Measurements from ENCODE around the gene MTCL1.

Gene MTCL1

DNA sequence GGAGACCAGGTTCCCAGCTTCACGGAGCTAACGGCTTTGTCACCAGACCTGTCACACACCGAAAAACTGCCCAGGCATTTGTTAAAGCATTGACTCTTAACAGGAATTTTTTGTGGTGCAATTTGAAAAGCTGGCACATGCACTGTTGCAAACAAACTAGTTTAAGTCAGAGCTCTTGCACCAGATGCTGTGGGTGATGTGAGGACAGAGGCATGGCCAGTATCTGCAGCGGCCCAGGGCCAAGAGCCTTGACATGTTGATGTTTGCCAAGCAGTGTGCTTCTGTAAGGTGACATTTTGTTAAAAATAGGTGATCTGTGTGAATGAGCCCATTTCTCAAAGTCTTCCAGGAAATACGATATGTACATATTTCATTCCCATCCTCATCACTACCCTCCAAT lies 142.5 kb downstream of the MTCL1 start:
- Mint-ChIP-seq H3K4me1 (ENCODE audit: low read depth) (no peaks in the 10 kb centered on the region), H3K9me3 (no peaks in the 10 kb centered on the region), H3K27me3 (ENCODE audit: low read depth) (peaks cover 4% of the 10 kb centered on the region), H3K27ac (no peak overlapping the region), H3K4me3 (no peak overlapping the region), H3K36me3 (ENCODE audit: low read depth) (no peaks in the 10 kb centered on the region)

- Mint-ChIP-seq H3K27me3 (ENCODE audit: low read depth) (peaks cover 4% of the 10 kb centered on the region), H3K27ac (no peak overlapping the region), H3K9me3 (no peaks in the 10 kb centered on the region)
Observed at GRCh38 chr18:8848541-8848940, 143.2 kb downstream of the MTCL1 start.

DNA sequence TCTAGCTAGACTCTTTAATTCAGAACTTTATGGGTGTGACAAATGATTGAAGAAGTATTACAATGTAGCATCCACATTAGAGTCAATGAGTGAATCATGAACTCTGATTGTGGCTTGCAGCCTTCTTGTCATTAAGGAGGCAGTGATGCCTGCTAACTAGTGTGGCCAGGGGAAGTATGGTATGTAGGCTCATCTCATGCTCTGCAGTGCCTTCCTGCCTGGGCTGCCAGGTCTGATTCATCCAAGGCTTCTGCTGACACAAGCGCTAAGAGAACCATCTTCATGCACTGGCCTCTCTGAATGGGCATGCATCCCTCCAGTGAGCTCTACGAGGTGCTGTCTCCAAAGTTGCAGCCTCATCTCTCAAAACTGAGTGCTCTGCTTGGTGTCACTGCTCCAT lies 144.3 kb downstream of the MTCL1 start:
- H3K9me3 Mint-ChIP-seq = no peaks in the 10 kb centered on the region
- no peaks in the 10 kb centered on the region for H3K36me3 Mint-ChIP-seq (ENCODE audit: low read depth)
- H3K4me1 Mint-ChIP-seq (ENCODE audit: low read depth) = no peaks in the 10 kb centered on the region
- no peak overlapping the region for H3K4me3 Mint-ChIP-seq
- no peak overlapping the region for H3K27ac Mint-ChIP-seq
- H3K27me3 Mint-ChIP-seq (ENCODE audit: low read depth) = peaks cover 9% of the 10 kb centered on the region

More at GRCh38 chr18:8848541-8848940, 143.2 kb downstream of the MTCL1 start:
- no peaks in the 10 kb centered on the region for H3K36me3 Mint-ChIP-seq (ENCODE audit: low read depth)
- no peaks in the 10 kb centered on the region for H3K4me1 Mint-ChIP-seq (ENCODE audit: low read depth)
- H3K4me3 Mint-ChIP-seq = no peak overlapping the region

DNA sequence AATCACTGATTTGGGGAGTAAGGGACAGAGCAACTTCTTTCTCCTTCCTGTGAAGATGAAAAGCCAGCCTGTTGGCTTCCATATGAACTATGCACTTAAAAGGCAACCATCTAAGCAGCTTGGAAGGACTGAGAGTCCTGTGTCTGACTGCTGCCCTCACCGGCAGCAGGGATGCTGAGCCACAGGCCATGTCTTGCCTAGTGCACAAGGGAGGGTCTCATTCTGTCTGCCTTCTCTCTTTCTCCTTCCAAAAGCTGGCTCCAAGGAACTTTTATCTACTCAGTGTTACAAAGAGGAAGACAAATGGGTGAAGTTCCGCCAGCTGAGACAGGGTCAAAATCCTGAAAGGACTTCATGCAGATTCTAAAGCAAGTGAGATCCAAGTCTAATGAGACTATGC lies 146.3 kb downstream of the MTCL1 start:
- Mint-ChIP-seq H3K4me1 (ENCODE audit: low read depth) (no peaks in the 10 kb centered on the region), H3K9me3 (no peaks in the 10 kb centered on the region), H3K27ac (no peak overlapping the region), H3K27me3 (ENCODE audit: low read depth) (peaks cover 9% of the 10 kb centered on the region), H3K4me3 (no peak overlapping the region), H3K36me3 (ENCODE audit: low read depth) (no peaks in the 10 kb centered on the region)

GRCh38 chr18:8854550-8854949 lies 149.2 kb downstream of the MTCL1 start:
- H3K27me3 Mint-ChIP-seq (ENCODE audit: low read depth) = peaks cover 6% of the 10 kb centered on the region
- no peaks in the 10 kb centered on the region for H3K4me1 Mint-ChIP-seq (ENCODE audit: low read depth)
- no peak overlapping the region for H3K27ac Mint-ChIP-seq
- no peaks in the 10 kb centered on the region for H3K36me3 Mint-ChIP-seq (ENCODE audit: low read depth)
- no peak overlapping the region for H3K4me3 Mint-ChIP-seq
- no peaks in the 10 kb centered on the region for H3K9me3 Mint-ChIP-seq

- H3K4me3 Mint-ChIP-seq = no peak overlapping the region
- H3K9me3 Mint-ChIP-seq = no peaks in the 10 kb centered on the region
- peaks cover 6% of the 10 kb centered on the region for H3K27me3 Mint-ChIP-seq (ENCODE audit: low read depth)
- no peaks in the 10 kb centered on the region for H3K36me3 Mint-ChIP-seq (ENCODE audit: low read depth)
- no peaks in the 10 kb centered on the region for H3K4me1 Mint-ChIP-seq (ENCODE audit: low read depth)
- H3K27ac Mint-ChIP-seq = no peak overlapping the region
Observed at GRCh38 chr18:8854962-8855361, 149.6 kb downstream of the MTCL1 start.

DNA sequence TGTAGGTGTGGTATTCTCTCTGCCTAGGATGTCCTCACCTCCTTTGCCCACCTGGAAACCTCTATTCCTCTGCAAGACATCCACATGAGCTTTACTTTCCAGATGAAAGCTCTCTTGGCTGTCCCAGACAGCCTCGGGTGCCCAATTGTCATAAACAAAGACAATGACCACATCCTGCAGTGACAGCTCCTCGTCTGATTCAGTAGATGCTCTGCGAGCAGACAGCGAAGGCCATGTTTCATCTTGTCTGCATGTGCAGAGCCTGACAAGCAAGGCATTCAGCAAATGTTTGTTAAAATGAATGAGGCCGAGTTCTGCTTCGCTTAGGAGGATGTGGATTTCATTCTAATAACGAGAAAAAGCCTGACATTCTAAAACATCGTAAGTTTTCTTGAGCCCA lies 150.9 kb downstream of the MTCL1 start:
- Mint-ChIP-seq H3K9me3 (no peaks in the 10 kb centered on the region), H3K4me1 (ENCODE audit: low read depth) (no peaks in the 10 kb centered on the region)

DNA sequence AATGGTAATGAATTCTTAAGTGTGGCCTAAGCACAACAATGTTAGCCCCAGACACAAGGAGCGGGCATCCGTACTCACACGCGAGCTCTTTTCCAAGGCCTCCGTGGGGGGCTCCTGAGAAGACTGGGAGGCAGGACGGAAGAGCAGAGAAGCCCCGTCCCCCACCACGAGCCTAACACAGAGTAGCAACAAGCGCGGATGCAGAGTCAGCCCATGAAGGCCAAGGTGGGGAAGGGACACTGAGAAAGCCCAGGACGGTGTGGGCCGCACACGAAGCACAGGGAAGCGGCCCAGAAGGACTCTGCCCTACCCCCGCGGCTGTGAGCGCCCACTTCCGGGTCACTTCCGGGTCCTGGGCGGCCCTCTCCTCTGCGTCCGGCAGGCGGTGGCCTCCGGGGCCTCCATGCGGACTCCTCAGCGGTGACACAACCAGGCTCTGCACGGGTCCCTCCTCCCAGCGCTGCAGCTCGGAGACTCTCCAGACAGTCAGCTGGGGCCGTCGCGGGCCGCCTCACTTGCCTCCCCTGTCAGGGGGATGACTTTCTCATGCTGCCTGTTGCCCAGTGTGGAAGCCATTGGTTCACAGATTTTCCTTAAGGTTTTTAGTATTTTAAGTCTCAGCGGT lies 151.5 kb downstream of the MTCL1 start:
- no peaks in the 10 kb centered on the region for H3K9me3 Mint-ChIP-seq
- H3K36me3 Mint-ChIP-seq (ENCODE audit: low read depth) = no peaks in the 10 kb centered on the region
- no peaks in the 10 kb centered on the region for H3K4me1 Mint-ChIP-seq (ENCODE audit: low read depth)
- no peak overlapping the region for H3K27ac Mint-ChIP-seq
- peaks cover 6% of the 10 kb centered on the region for H3K27me3 Mint-ChIP-seq (ENCODE audit: low read depth)
- H3K4me3 Mint-ChIP-seq = no peak overlapping the region

More for the DNA sequence above, 150.9 kb downstream of the MTCL1 start:
- no peaks in the 10 kb centered on the region for H3K36me3 Mint-ChIP-seq (ENCODE audit: low read depth)
- no peak overlapping the region for H3K27ac Mint-ChIP-seq
- H3K27me3 Mint-ChIP-seq (ENCODE audit: low read depth) = peaks cover 6% of the 10 kb centered on the region
- no peak overlapping the region for H3K4me3 Mint-ChIP-seq

GRCh38 chr18:8857806-8858205 lies 152.4 kb downstream of the MTCL1 start:
- Mint-ChIP-seq H3K4me3 (no peak overlapping the region), H3K27me3 (ENCODE audit: low read depth) (peaks cover 6% of the 10 kb centered on the region), H3K9me3 (no peaks in the 10 kb centered on the region), H3K4me1 (ENCODE audit: low read depth) (no peaks in the 10 kb centered on the region), H3K36me3 (ENCODE audit: low read depth) (no peaks in the 10 kb centered on the region), H3K27ac (no peak overlapping the region)

DNA sequence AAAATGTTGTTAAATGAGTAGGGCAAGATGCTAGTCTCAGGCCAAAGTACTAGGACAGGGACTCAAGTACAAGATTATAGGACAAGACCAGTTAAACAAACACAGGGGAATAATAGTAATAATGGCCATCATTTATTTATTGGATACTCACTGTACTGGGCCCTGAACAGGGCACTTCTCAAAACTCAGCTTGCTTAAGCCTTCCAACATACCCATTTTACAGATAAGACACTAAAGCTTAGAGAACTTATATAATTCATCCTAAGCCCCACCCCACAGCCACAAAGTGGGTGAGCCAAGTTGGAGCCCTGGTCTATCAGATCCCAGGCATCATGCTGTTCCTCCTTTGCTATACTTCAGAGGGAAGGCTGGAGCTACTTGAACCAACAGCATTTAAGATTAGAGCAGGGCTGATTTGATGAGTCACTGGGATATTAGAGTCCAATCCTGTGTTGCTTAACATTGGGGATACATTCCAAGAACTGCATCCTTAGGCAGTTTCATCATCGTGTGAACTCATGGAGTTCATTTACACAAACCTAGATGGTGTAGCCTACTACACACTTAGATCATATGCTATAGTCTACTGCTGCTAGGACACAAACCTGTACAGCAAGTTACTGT lies 153.6 kb downstream of the MTCL1 start:
- no peaks in the 10 kb centered on the region for H3K36me3 Mint-ChIP-seq (ENCODE audit: low read depth)
- no peaks in the 10 kb centered on the region for H3K4me1 Mint-ChIP-seq (ENCODE audit: low read depth)
- peaks cover 3% of the 10 kb centered on the region for H3K27me3 Mint-ChIP-seq (ENCODE audit: low read depth)
- no peak overlapping the region for H3K4me3 Mint-ChIP-seq
- no peak overlapping the region for H3K27ac Mint-ChIP-seq
- no peaks in the 10 kb centered on the region for H3K9me3 Mint-ChIP-seq

GRCh38 chr18:8860845-8861642 lies 155.7 kb downstream of the MTCL1 start:
- no peaks in the 10 kb centered on the region for H3K9me3 Mint-ChIP-seq
- no peak overlapping the region for H3K4me3 Mint-ChIP-seq
- H3K4me1 Mint-ChIP-seq (ENCODE audit: low read depth) = no peaks in the 10 kb centered on the region
- no peaks in the 10 kb centered on the region for H3K27me3 Mint-ChIP-seq (ENCODE audit: low read depth)
- no peak overlapping the region for H3K27ac Mint-ChIP-seq
- no peaks in the 10 kb centered on the region for H3K36me3 Mint-ChIP-seq (ENCODE audit: low read depth)

GRCh38 chr18:8863427-8863826 lies 158.1 kb downstream of the MTCL1 start:
- Mint-ChIP-seq H3K27ac (no peak overlapping the region), H3K4me1 (ENCODE audit: low read depth) (no peaks in the 10 kb centered on the region), H3K4me3 (no peak overlapping the region), H3K36me3 (ENCODE audit: low read depth) (no peaks in the 10 kb centered on the region), H3K9me3 (no peaks in the 10 kb centered on the region), H3K27me3 (ENCODE audit: low read depth) (no peaks in the 10 kb centered on the region)

DNA sequence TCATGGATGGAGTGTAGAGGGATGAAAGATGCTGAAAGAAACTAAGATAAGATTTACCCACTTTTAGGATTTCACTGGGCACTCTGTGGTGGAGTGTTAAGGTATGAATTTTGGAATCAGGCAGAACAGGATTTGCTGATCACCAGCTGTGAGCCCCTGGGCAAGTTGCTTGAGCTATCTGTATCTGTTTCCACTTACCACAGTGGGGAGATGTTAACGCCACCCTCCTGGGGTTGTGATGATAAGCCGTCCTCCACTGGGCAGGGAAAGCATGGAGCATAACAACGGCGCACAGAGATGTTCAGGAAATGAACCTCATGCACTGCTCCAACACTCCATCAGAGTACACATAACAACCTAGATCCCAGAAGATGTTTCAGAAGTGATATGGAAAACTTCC lies 160.6 kb downstream of the MTCL1 start:
- H3K27me3 Mint-ChIP-seq (ENCODE audit: low read depth) = no peaks in the 10 kb centered on the region
- H3K9me3 Mint-ChIP-seq = no peaks in the 10 kb centered on the region
- H3K4me3 Mint-ChIP-seq = no peak overlapping the region
- H3K27ac Mint-ChIP-seq = no peak overlapping the region
- no peaks in the 10 kb centered on the region for H3K4me1 Mint-ChIP-seq (ENCODE audit: low read depth)
- no peaks in the 10 kb centered on the region for H3K36me3 Mint-ChIP-seq (ENCODE audit: low read depth)

DNA sequence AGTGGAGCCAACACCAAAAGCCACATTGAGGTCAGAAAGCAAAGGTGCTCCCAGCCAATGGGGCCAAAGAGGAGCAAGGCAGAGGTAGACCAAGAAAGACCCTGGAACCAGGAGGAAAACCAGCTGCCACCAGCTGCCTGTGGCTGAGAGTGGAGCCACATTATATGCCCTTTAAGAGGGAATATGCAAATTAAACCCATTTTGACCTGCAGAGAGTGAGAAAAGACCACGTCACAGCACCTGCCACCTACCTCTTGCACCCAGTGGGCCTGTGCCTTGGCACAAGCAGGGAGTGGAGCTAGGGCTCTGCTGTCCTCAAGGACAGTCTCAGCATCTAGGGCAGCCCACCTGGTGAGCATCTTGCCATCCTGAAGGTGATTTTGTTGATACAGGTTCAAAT lies 161.3 kb downstream of the MTCL1 start:
- H3K27ac Mint-ChIP-seq = no peak overlapping the region

GRCh38 chr18:8868276-8868675 lies 162.9 kb downstream of the MTCL1 start:
- Mint-ChIP-seq H3K27me3 (ENCODE audit: low read depth) (no peaks in the 10 kb centered on the region), H3K4me1 (ENCODE audit: low read depth) (no peaks in the 10 kb centered on the region), H3K36me3 (ENCODE audit: low read depth) (no peaks in the 10 kb centered on the region), H3K27ac (no peak overlapping the region), H3K9me3 (no peaks in the 10 kb centered on the region), H3K4me3 (no peak overlapping the region)

More for the DNA sequence above, 161.3 kb downstream of the MTCL1 start:
- Mint-ChIP-seq H3K4me3 (no peak overlapping the region), H3K4me1 (ENCODE audit: low read depth) (no peaks in the 10 kb centered on the region), H3K27me3 (ENCODE audit: low read depth) (no peaks in the 10 kb centered on the region), H3K9me3 (no peaks in the 10 kb centered on the region), H3K36me3 (ENCODE audit: low read depth) (no peaks in the 10 kb centered on the region)
